Hepatocyte (in vitro differentiated cells): ENCODE measurements around the gene CWC27. TPM values are rescaled to one million over a fixed set of nuclear protein-coding genes. Genes with fewer than 3 reads are reported as not detected.
"Not testable (repeated sequence)": the region's sequence is repeated elsewhere in the genome, so short reads cannot be mapped to it uniquely, and the experiment has no call there.

Source experiments
- DNase-seq: peaks from one replicate; pipeline ENCODE4 v3.0.0-alpha.2; 2016; ENCODE audit warnings: low spot score
- H2AFZ ChIP-seq: fragments of 200-600 bp; sonication (generic); 2 replicates; pipeline ENCODE4 v1.6.0; 2016; ENCODE audit warnings: antibody characterized with exemption, mild to moderate bottlenecking
- H3K27ac ChIP-seq: fragments of 200-600 bp; sonication (generic); 2 replicates; pipeline ENCODE4 v1.5.1; 2016; ENCODE audit warnings: mild to moderate bottlenecking
- H3K27me3 ChIP-seq: fragments of 200-600 bp; sonication (generic); 2 replicates; pipeline ENCODE4 v1.6.1; 2016
- H3K36me3 ChIP-seq: fragments of 200-600 bp; sonication (generic); replicated peaks from 2 replicates; pipeline ENCODE4 v1.5.1; 2016; ENCODE audit warnings: low read depth; ENCODE audit not compliant: insufficient read depth
- H3K4me1 ChIP-seq: fragments of 200-600 bp; sonication (generic); 2 replicates; pipeline ENCODE4 v1.5.1; 2016; ENCODE audit warnings: mild to moderate bottlenecking, moderate library complexity; ENCODE audit not compliant: insufficient read depth
- H3K4me2 ChIP-seq: fragments of 200-600 bp; sonication (generic); 2 replicates; pipeline ENCODE4 v1.6.0; 2016
- H3K4me3 ChIP-seq: fragments of 200-600 bp; sonication (generic); 2 replicates; pipeline ENCODE4 v1.5.1; 2016; ENCODE audit warnings: mild to moderate bottlenecking
- H3K79me2 ChIP-seq: fragments of 200-600 bp; sonication (generic); 2 replicates; pipeline ENCODE4 v1.6.0; 2017; ENCODE audit warnings: mild to moderate bottlenecking
- H3K9me2 ChIP-seq: fragments of 200-600 bp; sonication (generic); replicated peaks from 2 replicates; pipeline ENCODE4 v1.6.0; 2017; ENCODE audit warnings: mild to moderate bottlenecking; ENCODE audit not compliant: insufficient read depth
- H3K9me3 ChIP-seq: fragments of 200-600 bp; sonication (generic); 2 replicates; pipeline ENCODE4 v1.5.1; 2016; ENCODE audit warnings: low read depth, mild to moderate bottlenecking
- H4K20me1 ChIP-seq: fragments of 200-600 bp; sonication (generic); 2 replicates; pipeline ENCODE4 v1.6.0; 2016; ENCODE audit warnings: mild to moderate bottlenecking; ENCODE audit not compliant: insufficient read depth, poor library complexity, severe bottlenecking
- EZH2 ChIP-seq: fragments of 200-600 bp; sonication (generic); IDR thresholded peaks from 2 replicates; pipeline ENCODE4 v1.6.1; 2016; ENCODE audit warnings: antibody characterized with exemption, mild to moderate bottlenecking, borderline replicate concordance
- EZH2phosphoT487 ChIP-seq: fragments of 200-600 bp; sonication (generic); IDR thresholded peaks from one replicate; pipeline ENCODE4 v1.6.1; 2018; ENCODE audit warnings: antibody characterized with exemption, mild to moderate bottlenecking, low read depth, moderate library complexity; ENCODE audit not compliant: unreplicated experiment, severe bottlenecking
- WGBS: methylation state at CpG from one replicate; pipeline ENCODE4 v1.1.6; 2016; ENCODE audit warnings: low lambda C conversion rate; ENCODE audit errors: missing lambda C conversion rate; 5-methylcytosine and 5-hydroxymethylcytosine counted together
- polyA plus RNA-seq: library from polyadenylated mRNA; unstranded; fragments of >200 nt; fragmentation: Nextera tagmentation; extraction: Ambion mirVana; gene quantifications from 2 replicates; pipeline ENCODE4 v1.2.1, GENCODE V29; 2016
- total RNA-seq: library from RNA; depleted of rRNA; stranded (reverse); fragments of >200 nt; gene quantifications from 2 replicates; pipeline ENCODE4 v1.2.3, GENCODE V29; 2014
- TF ChIP-seq, protein P1 (sequence below): fragments of 200-600 bp; sonication (generic); IDR thresholded peaks from 2 replicates; pipeline ENCODE4 v1.5.1; 2016; ENCODE audit warnings: antibody characterized with exemption, mild to moderate bottlenecking; ENCODE audit not compliant: poor library complexity

The CWC27 gene
- total and polyA plus RNA-seq, 2 experiments from 2014 or later = 15.8 to 32.5 TPM

DNA sequence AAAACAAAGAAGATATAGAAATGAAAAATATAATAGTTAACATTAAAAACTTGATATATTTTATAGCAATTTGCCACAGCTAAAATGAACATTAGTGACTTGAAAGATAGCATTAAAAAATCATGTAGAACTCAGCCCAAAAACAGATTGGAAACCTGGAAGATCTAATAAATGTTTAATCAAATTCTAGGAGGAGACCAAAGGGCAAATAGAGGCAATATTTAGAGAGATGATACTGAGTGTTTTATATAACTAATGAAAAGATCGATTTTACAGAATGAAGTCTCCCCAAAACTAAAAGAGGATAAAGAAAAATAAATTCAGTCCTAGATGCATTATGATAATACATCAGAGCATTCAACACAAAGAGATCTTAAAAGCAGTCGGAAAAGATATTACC lies 127.0 kb downstream of the CWC27 start:
- TF ChIP-seq EZH2phosphoT487 (no peak), EZH2 (no peak)
- TF ChIP-seq, protein P1, sequence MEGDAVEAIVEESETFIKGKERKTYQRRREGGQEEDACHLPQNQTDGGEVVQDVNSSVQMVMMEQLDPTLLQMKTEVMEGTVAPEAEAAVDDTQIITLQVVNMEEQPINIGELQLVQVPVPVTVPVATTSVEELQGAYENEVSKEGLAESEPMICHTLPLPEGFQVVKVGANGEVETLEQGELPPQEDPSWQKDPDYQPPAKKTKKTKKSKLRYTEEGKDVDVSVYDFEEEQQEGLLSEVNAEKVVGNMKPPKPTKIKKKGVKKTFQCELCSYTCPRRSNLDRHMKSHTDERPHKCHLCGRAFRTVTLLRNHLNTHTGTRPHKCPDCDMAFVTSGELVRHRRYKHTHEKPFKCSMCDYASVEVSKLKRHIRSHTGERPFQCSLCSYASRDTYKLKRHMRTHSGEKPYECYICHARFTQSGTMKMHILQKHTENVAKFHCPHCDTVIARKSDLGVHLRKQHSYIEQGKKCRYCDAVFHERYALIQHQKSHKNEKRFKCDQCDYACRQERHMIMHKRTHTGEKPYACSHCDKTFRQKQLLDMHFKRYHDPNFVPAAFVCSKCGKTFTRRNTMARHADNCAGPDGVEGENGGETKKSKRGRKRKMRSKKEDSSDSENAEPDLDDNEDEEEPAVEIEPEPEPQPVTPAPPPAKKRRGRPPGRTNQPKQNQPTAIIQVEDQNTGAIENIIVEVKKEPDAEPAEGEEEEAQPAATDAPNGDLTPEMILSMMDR = no peak
- no peaks in the 10 kb centered on the region for H3K9me2 ChIP-seq
- WGBS = 96% methylated on average over 2 of the region's 2 CpGs
- H3K4me3 ChIP-seq = no peak overlapping the region
- no peaks in the 10 kb centered on the region for H3K79me2 ChIP-seq
- H3K4me1 ChIP-seq = no peaks in the 10 kb centered on the region
- H3K9me3 ChIP-seq = no peaks in the 10 kb centered on the region
- no peak overlapping the region for H3K4me2 ChIP-seq
- DNase-seq = no peak
- no peaks in the 10 kb centered on the region for H3K36me3 ChIP-seq
- no peaks in the 10 kb centered on the region for H3K27me3 ChIP-seq
- no peak overlapping the region for H3K27ac ChIP-seq
- H2AFZ ChIP-seq = no peak overlapping the region
- H4K20me1 ChIP-seq = no peaks in the 10 kb centered on the region

- Histone ChIP-seq H4K20me1 (no peaks in the 10 kb centered on the region), H3K4me3 (no peak overlapping the region), H3K4me2 (no peak overlapping the region), H3K9me2 (no peaks in the 10 kb centered on the region), H3K9me3 (no peaks in the 10 kb centered on the region), H3K36me3 (no peaks in the 10 kb centered on the region), H3K27me3 (no peaks in the 10 kb centered on the region), H2AFZ (no peak overlapping the region), H3K4me1 (no peaks in the 10 kb centered on the region), H3K79me2 (no peaks in the 10 kb centered on the region), H3K27ac (no peak overlapping the region)
- WGBS = 93% methylated on average over 1 of the region's 1 CpG
- TF ChIP-seq, protein P1 = no peak
- TF ChIP-seq EZH2phosphoT487 (no peak), EZH2 (no peak)
- DNase-seq = no peak
Measured at GRCh38 chr5:64899838-64900237, 131.1 kb downstream of the CWC27 start.

- no peaks in the 10 kb centered on the region for H3K9me2 ChIP-seq
- H2AFZ ChIP-seq = no peak overlapping the region
- WGBS = 72% methylated on average over 2 of the region's 2 CpGs
- H3K36me3 ChIP-seq = no peaks in the 10 kb centered on the region
- no peaks in the 10 kb centered on the region for H3K4me1 ChIP-seq
- no peak overlapping the region for H3K4me2 ChIP-seq
- H3K9me3 ChIP-seq = no peaks in the 10 kb centered on the region
- H3K79me2 ChIP-seq = no peaks in the 10 kb centered on the region
- H4K20me1 ChIP-seq = no peaks in the 10 kb centered on the region
- H3K27me3 ChIP-seq = no peaks in the 10 kb centered on the region
- TF ChIP-seq, protein P1 = no peak
- TF ChIP-seq EZH2 = no peak
- no peak for TF ChIP-seq EZH2phosphoT487
- no peak overlapping the region for H3K27ac ChIP-seq
- DNase-seq = peak; percentile 10
- no peak overlapping the region for H3K4me3 ChIP-seq
Measured at GRCh38 chr5:64900618-64901017, 131.9 kb downstream of the CWC27 start.

DNA sequence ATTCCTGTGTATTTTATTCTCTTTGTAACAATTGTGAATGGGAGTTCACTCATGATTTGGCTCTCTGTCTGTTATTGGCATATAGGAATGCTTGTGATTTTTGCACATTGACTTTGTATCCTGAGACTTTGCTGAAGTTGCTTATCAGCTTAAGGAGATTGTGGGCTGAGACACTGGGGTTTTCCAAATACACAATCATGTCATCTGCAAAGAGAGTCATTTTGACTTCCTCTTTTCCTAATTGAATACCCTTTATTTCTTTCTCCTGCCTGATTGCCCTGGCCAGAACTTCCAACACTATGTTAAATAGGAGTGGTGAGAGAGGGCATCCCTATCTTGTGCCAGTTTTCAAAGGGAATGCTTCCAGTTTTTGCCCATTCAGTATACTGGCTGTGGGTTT lies 138.7 kb downstream of the CWC27 start:
- H2AFZ ChIP-seq, H3K9me3 ChIP-seq, DNase-seq, H3K36me3 ChIP-seq, H3K4me1 ChIP-seq, H3K27ac ChIP-seq, H3K79me2 ChIP-seq, H3K27me3 ChIP-seq, H4K20me1 ChIP-seq, H3K4me2 ChIP-seq, H3K4me3 ChIP-seq, H3K9me2 ChIP-seq: not testable (repeated sequence)
